ENCODE results near the gene GNG7. TPM values are rescaled to one million over a fixed set of nuclear protein-coding genes. Genes with fewer than 3 reads are reported as not detected.

Gene GNG7
- total and polyA plus RNA-seq, 10 of the 15 experiments (the other 5 are each of a cell fraction or from before 2014, with no cell fraction given): 1.9 to 13.6 (median 6.5) TPM

DNA sequence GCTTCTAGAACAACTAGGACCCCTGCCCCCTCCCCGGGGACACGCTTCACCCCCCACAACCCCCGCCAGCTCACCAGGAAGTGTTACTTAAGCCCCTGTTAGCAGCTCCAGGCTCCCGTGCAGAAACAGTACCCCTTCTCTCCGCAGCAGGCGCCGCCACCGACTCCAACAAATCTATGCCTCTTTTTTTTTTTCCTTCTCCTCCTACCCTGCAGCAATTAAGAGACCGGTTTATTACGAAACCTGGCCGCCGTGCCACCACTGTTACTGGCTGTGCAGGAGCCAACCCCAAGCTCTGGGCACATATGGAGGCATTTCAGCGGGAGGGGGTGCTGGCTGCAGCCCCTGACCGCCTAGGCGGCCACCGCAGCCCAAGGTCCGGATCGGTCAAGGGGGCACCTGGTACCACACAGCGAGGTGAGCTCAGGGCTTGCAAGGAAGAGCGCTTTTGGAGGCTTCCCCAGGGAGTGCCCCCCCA lies 224.2 kb downstream of the GNG7 start:
- ChIA-PET RAD21 (ENCODE audit: unreplicated experiment) (interaction anchor here (0.7 to 6.5 kb wide), 19 partner anchors 20 to 313 kb away, joined by 3 to 221 read pairs (median 5); no protein-coding TSS in a partner anchor), POLR2A (interaction anchor here (0.5 to 6.8 kb wide), 12 partner anchors 22 to 315 kb away, joined by 3 to 166 read pairs (median 6); partner anchors contain the start of gene LMNB2), CTCF (interaction anchor here (0.7 to 5.8 kb wide), 13 partner anchors 52 to 271 kb away, joined by 3 to 113 read pairs (median 5); no protein-coding TSS in a partner anchor), SMC1A (ENCODE audit: uncharacterized antibody, unreplicated experiment) (interaction anchor here (0.7 to 10.5 kb wide), 11 partner anchors 9 to 142 kb away, joined by 3 to 143 read pairs (median 9); no protein-coding TSS in a partner anchor)
- FAIRE-seq: no peak
- BruUV-seq (replicated peaks): no TSS peak
- H3K9me3 ChIP-seq (replicated peaks; ENCODE audit: control insufficient read depth, insufficient read depth, low read length): peaks cover 3% of the 10 kb centered on the region; the same call in 1 of the 3 replicates
- DNase-seq (ENCODE audit: low read depth, low spot score): no peak
- H3K27ac ChIP-seq (ENCODE audit: control insufficient read depth, insufficient read depth): peak overlapping the region; percentile 95
- H3K4me3 ChIP-seq: peak overlapping the region; percentile 100
- no peaks in the 10 kb centered on the region for H3K27me3 ChIP-seq (replicated peaks in 1 of 2; ENCODE audit: control insufficient read depth in 2 of 2, insufficient read depth in 2 of 2, low read length in 1 of 2)
- H3K36me3 ChIP-seq (ENCODE audit: control insufficient read depth in 2 of 2, insufficient read depth in 2 of 2, low read length in 1 of 2): peaks cover 2% of the 10 kb centered on the region in 2 experiments; a peak in 2 of 4 replicates
- in situ Hi-C loops (cut with MboI): no loop called here
- ATAC-seq: peak; percentile 8
- H3K4me1 ChIP-seq (ENCODE audit: control insufficient read depth, insufficient read depth, low read length): peaks cover 12% of the 10 kb centered on the region
- intact Hi-C loops (cut with micrococcal nuclease; ENCODE audit: unreplicated experiment): no loop called here
- H3K4me2 ChIP-seq (ENCODE audit: control insufficient read depth, insufficient read depth): peak overlapping the region; percentile 98
- peak overlapping the region; percentile 96 for H3K9ac ChIP-seq (ENCODE audit: control insufficient read depth, insufficient read depth, low read length)
- H3K79me2 ChIP-seq (ENCODE audit: control insufficient read depth, insufficient read depth, low read length): peaks cover 44% of the 10 kb centered on the region
- H4K20me1 ChIP-seq (ENCODE audit: control insufficient read depth, insufficient read depth): peaks cover 12% of the 10 kb centered on the region; the same call in 1 of the 2 replicates
- no peak overlapping the region for H2AFZ ChIP-seq (ENCODE audit: control insufficient read depth, low read depth, low read length)
- 1% methylated on average over 17 of the region's 20 CpGs for WGBS (ENCODE audit: insufficient coverage, insufficient replicate concordance, low lambda C conversion rate, missing lambda C conversion rate)
- TF ChIP-seq, protein P1, sequence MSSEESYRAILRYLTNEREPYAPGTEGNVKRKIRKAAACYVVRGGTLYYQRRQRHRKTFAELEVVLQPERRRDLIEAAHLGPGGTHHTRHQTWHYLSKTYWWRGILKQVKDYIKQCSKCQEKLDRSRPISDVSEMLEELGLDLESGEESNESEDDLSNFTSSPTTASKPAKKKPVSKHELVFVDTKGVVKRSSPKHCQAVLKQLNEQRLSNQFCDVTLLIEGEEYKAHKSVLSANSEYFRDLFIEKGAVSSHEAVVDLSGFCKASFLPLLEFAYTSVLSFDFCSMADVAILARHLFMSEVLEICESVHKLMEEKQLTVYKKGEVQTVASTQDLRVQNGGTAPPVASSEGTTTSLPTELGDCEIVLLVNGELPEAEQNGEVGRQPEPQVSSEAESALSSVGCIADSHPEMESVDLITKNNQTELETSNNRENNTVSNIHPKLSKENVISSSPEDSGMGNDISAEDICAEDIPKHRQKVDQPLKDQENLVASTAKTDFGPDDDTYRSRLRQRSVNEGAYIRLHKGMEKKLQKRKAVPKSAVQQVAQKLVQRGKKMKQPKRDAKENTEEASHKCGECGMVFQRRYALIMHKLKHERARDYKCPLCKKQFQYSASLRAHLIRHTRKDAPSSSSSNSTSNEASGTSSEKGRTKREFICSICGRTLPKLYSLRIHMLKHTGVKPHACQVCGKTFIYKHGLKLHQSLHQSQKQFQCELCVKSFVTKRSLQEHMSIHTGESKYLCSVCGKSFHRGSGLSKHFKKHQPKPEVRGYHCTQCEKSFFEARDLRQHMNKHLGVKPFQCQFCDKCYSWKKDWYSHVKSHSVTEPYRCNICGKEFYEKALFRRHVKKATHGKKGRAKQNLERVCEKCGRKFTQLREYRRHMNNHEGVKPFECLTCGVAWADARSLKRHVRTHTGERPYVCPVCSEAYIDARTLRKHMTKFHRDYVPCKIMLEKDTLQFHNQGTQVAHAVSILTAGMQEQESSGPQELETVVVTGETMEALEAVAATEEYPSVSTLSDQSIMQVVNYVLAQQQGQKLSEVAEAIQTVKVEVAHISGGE (CRISPR knock-in tag; IDR thresholded peaks at IDR 0.05): no peak
- TF ChIP-seq RAD51 (IDR thresholded peaks at IDR 0.05) (no peak), NFXL1 (IDR thresholded peaks at IDR 0.05; ENCODE audit: borderline replicate concordance) (no peak), CREB1 (IDR thresholded peaks at IDR 0.05; ENCODE audit: low read depth) (0 out of 2 replicates have a peak, but pooled peaks have one; percentile 5), POLR2AphosphoS2 (IDR thresholded peaks at IDR 0.05; ENCODE audit: low read depth, low read length) (peak; percentile 66; the same call in 1 of the 2 replicates)
- TF ChIP-seq, protein P2, sequence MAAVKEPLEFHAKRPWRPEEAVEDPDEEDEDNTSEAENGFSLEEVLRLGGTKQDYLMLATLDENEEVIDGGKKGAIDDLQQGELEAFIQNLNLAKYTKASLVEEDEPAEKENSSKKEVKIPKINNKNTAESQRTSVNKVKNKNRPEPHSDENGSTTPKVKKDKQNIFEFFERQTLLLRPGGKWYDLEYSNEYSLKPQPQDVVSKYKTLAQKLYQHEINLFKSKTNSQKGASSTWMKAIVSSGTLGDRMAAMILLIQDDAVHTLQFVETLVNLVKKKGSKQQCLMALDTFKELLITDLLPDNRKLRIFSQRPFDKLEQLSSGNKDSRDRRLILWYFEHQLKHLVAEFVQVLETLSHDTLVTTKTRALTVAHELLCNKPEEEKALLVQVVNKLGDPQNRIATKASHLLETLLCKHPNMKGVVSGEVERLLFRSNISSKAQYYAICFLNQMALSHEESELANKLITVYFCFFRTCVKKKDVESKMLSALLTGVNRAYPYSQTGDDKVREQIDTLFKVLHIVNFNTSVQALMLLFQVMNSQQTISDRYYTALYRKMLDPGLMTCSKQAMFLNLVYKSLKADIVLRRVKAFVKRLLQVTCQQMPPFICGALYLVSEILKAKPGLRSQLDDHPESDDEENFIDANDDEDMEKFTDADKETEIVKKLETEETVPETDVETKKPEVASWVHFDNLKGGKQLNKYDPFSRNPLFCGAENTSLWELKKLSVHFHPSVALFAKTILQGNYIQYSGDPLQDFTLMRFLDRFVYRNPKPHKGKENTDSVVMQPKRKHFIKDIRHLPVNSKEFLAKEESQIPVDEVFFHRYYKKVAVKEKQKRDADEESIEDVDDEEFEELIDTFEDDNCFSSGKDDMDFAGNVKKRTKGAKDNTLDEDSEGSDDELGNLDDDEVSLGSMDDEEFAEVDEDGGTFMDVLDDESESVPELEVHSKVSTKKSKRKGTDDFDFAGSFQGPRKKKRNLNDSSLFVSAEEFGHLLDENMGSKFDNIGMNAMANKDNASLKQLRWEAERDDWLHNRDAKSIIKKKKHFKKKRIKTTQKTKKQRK (IDR thresholded peaks at IDR 0.05; ENCODE audit: low read depth, low read length): no peak
- TF ChIP-seq, protein P3, sequence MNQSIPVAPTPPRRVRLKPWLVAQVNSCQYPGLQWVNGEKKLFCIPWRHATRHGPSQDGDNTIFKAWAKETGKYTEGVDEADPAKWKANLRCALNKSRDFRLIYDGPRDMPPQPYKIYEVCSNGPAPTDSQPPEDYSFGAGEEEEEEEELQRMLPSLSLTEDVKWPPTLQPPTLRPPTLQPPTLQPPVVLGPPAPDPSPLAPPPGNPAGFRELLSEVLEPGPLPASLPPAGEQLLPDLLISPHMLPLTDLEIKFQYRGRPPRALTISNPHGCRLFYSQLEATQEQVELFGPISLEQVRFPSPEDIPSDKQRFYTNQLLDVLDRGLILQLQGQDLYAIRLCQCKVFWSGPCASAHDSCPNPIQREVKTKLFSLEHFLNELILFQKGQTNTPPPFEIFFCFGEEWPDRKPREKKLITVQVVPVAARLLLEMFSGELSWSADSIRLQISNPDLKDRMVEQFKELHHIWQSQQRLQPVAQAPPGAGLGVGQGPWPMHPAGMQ (IDR thresholded peaks at IDR 0.05; ENCODE audit: borderline replicate concordance): no peak
- TF ChIP-seq, protein P4, sequence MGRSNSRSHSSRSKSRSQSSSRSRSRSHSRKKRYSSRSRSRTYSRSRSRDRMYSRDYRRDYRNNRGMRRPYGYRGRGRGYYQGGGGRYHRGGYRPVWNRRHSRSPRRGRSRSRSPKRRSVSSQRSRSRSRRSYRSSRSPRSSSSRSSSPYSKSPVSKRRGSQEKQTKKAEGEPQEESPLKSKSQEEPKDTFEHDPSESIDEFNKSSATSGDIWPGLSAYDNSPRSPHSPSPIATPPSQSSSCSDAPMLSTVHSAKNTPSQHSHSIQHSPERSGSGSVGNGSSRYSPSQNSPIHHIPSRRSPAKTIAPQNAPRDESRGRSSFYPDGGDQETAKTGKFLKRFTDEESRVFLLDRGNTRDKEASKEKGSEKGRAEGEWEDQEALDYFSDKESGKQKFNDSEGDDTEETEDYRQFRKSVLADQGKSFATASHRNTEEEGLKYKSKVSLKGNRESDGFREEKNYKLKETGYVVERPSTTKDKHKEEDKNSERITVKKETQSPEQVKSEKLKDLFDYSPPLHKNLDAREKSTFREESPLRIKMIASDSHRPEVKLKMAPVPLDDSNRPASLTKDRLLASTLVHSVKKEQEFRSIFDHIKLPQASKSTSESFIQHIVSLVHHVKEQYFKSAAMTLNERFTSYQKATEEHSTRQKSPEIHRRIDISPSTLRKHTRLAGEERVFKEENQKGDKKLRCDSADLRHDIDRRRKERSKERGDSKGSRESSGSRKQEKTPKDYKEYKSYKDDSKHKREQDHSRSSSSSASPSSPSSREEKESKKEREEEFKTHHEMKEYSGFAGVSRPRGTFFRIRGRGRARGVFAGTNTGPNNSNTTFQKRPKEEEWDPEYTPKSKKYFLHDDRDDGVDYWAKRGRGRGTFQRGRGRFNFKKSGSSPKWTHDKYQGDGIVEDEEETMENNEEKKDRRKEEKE (IDR thresholded peaks at IDR 0.05): 0 out of 2 replicates have a peak, but pooled peaks have one; percentile 47

Measured in GM12878 (cell line).